ENCODE measurements around the gene CCNY. TPM values are rescaled to one million over a fixed set of nuclear protein-coding genes. Genes with fewer than 3 reads are reported as not detected.

CCNY gene
- total RNA-seq, 1 experiment from 2014 or later, result 49.7 TPM

DNA sequence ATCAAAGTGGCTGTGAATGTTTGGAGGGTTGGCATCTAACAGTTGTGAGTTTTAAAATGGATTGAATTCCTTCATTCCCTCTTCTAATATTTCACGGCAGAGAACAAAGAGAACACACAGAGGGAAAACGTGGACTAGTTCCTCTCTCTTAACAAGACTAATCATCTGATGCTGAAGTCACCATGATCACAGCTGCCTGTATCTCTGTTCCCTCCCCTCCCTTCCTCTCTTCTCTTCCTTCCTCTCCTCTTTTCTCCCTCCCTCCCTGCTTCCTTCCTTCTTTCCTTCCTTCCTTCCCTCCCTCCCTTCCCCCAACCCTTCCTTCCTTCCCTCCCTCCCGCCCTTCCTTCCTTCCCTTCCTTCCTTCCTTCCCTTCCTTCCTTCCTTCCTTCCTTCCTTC is 258.8 kb downstream of the CCNY start:
- no peaks in the 10 kb centered on the region for H3K36me3 ChIP-seq (replicated peaks; ENCODE audit: control insufficient read depth, insufficient read depth, low read length)
- no peak for DNase-seq
- no peak overlapping the region for H3K4me3 ChIP-seq (ENCODE audit: insufficient read depth, low read depth, low read length)
- H3K27me3 ChIP-seq (ENCODE audit: control insufficient read depth, insufficient read depth, low read length), result no peaks in the 10 kb centered on the region

DNA sequence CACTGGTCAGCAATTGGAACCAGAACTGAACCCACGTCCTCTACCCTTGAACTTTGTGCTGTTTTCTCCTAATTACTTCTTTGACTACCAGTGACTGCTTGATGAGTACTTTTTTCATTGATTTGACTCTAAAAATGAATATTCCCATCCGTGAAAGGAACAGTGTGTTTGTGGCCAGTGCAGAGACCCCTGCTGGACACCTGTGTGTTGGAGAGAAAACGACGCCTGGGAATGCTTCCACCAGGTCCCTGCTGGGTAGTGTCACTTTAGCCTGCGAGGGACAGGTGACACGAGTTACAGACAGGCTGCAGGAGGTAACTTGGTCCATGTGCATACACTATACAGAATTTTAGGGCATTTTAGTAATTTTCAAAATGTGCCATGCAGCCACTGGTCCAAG is 262.1 kb downstream of the CCNY start:
- H3K36me3 ChIP-seq (replicated peaks; ENCODE audit: control insufficient read depth, insufficient read depth, low read length), result no peaks in the 10 kb centered on the region
- H3K4me3 ChIP-seq (ENCODE audit: insufficient read depth, low read depth, low read length), result no peak overlapping the region
- no peak for DNase-seq
- no peaks in the 10 kb centered on the region for H3K27me3 ChIP-seq (ENCODE audit: control insufficient read depth, insufficient read depth, low read length)

DNA sequence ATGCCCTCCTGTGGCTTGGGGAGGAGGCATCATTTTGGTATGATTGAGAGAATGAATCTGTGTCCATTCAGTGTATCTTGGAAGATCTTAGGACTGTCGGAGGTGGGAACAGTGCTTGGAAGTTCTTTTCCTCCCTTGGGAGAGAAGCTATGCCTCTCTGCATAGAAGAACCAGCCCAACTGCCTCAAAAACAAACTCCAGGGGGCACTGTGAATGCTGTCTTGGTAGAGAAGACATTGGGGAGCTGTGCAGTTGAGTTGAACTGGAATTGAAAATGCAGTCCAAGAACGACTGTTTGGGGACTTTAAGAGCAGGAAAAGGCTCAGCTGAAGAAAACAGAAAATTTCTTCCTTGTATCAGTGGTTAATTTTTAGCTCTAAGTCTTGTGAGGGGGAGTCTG is 263.9 kb downstream of the CCNY start:
- DNase-seq, result no peak
- no peaks in the 10 kb centered on the region for H3K27me3 ChIP-seq (ENCODE audit: control insufficient read depth, insufficient read depth, low read length)
- no peaks in the 10 kb centered on the region for H3K36me3 ChIP-seq (replicated peaks; ENCODE audit: control insufficient read depth, insufficient read depth, low read length)
- no peak overlapping the region for H3K4me3 ChIP-seq (ENCODE audit: insufficient read depth, low read depth, low read length)

DNA sequence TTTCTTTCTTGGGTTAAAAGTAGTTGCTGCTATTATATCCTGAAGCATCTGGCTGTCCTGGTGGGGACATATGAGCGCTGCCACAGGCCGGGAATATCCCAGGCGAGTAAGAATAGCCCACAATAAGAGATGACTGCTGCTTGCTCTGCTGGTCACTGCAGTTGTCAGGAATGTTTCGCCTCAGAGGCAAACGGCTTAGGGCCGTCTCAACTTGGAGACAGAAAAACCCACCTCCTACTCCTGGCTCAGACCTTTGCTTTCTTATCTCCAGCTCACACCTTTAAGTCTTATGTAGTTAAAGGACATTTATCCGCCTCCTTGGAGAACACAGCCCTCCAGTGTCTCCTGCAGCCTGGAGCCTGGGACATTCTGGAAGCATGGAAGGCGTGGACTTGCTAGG is 268.9 kb downstream of the CCNY start, which contains the start of gene GJD4:
GJD4 (plus strand) TSS at position 151 of the 400 bp plus-strand sequence; CDS start at position 378, 227 bp downstream.
- Histone ChIP-seq H3K4me3 (ENCODE audit: insufficient read depth, low read depth, low read length) (no peak within 1 kb of the TSS), H3K36me3 (replicated peaks; ENCODE audit: control insufficient read depth, insufficient read depth, low read length) (no peaks in the 10 kb centered on the region), H3K27me3 (ENCODE audit: control insufficient read depth, insufficient read depth, low read length) (no peaks in the 10 kb centered on the region)
- DNase-seq, result no peak

DNA sequence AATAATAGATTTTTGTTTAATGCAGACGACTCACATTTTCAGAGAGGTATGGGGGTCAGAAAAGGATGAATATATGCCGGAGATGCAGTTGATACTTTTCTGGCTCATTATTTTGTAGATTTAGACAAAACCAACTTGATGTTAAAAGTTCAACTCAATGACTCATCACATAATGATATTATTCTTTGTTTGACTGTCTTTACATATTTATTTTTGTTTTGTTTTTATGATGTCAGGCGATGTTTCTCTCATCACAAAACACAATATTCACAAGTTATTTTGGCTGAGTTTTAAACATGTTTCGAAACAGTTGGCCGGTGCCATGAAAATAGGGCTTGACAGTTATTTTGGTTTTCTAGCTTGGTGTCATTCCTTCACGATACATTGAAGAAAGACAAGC is 270.1 kb downstream of the CCNY start:
- Histone ChIP-seq H3K4me3 (ENCODE audit: insufficient read depth, low read depth, low read length) (no peak overlapping the region), H3K27me3 (ENCODE audit: control insufficient read depth, insufficient read depth, low read length) (no peaks in the 10 kb centered on the region), H3K36me3 (replicated peaks; ENCODE audit: control insufficient read depth, insufficient read depth, low read length) (no peaks in the 10 kb centered on the region)
- no peak for DNase-seq

DNA sequence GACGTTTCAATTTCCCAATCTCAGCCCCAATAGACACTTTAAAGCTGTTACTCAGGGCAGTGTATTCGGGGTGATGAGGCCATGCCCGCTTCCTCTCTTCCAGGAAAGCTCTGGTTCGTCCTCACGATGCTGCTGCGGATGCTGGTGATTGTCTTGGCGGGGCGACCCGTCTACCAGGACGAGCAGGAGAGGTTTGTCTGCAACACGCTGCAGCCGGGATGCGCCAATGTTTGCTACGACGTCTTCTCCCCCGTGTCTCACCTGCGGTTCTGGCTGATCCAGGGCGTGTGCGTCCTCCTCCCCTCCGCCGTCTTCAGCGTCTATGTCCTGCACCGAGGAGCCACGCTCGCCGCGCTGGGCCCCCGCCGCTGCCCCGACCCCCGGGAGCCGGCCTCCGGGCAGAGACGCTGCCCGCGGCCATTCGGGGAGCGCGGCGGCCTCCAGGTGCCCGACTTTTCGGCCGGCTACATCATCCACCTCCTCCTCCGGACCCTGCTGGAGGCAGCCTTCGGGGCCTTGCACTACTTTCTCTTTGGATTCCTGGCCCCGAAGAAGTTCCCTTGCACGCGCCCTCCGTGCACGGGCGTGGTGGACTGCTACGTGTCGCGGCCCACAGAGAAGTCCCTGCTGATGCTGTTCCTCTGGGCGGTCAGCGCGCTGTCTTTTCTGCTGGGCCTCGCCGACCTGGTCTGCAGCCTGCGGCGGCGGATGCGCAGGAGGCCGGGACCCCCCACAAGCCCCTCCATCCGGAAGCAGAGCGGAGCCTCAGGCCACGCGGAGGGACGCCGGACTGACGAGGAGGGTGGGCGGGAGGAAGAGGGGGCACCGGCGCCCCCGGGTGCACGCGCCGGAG is 271.4 kb downstream of the CCNY start:
- no peaks in the 10 kb centered on the region for H3K27me3 ChIP-seq (ENCODE audit: control insufficient read depth, insufficient read depth, low read length)
- H3K36me3 ChIP-seq (replicated peaks; ENCODE audit: control insufficient read depth, insufficient read depth, low read length), result no peaks in the 10 kb centered on the region
- no peak overlapping the region for H3K4me3 ChIP-seq (ENCODE audit: insufficient read depth, low read depth, low read length)
- DNase-seq, result peak; percentile 41

DNA sequence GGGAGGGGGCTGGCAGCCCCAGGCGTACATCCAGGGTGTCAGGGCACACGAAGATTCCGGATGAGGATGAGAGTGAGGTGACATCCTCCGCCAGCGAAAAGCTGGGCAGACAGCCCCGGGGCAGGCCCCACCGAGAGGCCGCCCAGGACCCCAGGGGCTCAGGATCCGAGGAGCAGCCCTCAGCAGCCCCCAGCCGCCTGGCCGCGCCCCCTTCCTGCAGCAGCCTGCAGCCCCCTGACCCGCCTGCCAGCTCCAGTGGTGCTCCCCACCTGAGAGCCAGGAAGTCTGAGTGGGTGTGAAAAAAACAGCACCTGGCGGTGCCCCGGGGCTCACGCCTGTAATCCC is 272.0 kb downstream of the CCNY start:
- Histone ChIP-seq H3K4me3 (ENCODE audit: insufficient read depth, low read depth, low read length) (no peak overlapping the region), H3K27me3 (ENCODE audit: control insufficient read depth, insufficient read depth, low read length) (no peaks in the 10 kb centered on the region), H3K36me3 (replicated peaks; ENCODE audit: control insufficient read depth, insufficient read depth, low read length) (no peaks in the 10 kb centered on the region)
- peak; percentile 41 for DNase-seq

DNA sequence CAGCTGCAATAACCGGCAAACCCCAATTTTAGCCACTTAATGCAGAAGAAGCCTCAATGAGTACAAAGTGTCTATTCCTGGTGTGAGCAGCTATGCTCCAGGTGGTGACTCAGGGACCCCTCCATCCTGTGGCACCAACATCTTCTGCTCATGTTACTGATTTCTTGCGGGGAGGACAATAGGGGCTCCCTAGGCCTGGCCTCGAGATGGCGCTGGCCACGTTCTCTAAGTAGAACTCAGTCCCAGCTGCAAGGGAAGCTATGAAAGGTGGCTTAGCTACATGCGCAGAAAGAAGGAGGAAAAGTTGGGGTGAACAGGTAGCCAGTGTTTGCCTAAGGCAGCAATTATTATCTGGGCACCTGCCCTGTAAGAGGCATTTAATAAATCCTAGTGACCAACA is 275.4 kb downstream of the CCNY start:
- Histone ChIP-seq H3K27me3 (ENCODE audit: control insufficient read depth, insufficient read depth, low read length) (no peaks in the 10 kb centered on the region), H3K36me3 (replicated peaks; ENCODE audit: control insufficient read depth, insufficient read depth, low read length) (no peaks in the 10 kb centered on the region), H3K4me3 (ENCODE audit: insufficient read depth, low read depth, low read length) (no peak overlapping the region)
- DNase-seq, result peak; percentile 45

DNA sequence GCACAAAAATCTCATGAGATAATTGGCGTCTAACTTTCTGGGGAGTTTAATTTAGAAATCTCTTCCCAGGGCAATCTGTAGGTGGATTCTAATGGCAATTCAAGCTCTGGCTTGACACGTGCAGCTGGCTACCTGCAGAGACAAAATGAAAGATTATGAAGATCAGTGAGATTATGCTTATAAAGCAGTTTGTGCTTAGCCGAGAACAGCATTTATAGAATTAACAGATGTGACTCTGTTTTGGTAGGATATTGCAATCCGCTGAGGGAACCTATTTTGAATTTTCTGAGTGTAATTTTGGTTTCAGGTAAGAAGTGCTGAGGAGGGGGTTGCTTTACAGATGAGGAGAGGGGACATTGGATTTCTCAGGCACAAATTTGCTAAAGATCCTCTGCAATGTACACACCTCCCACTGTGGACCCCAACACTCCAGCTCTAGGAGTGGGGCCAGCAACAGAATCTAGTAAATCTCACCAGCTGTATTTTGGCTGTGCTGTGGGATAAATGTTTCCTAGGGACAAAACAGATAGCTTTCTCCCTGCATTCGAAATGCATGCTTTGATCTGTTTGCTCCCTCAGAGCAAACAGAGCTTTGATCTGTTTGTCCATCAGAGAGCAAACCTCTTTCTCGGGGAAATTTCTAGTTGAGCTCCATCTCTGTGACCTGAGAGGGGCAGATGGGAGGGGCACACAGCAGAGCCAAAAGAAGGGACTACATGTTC is 276.2 kb downstream of the CCNY start:
- no peak for DNase-seq
- H3K27me3 ChIP-seq (ENCODE audit: control insufficient read depth, insufficient read depth, low read length), result no peaks in the 10 kb centered on the region
- no peak overlapping the region for H3K4me3 ChIP-seq (ENCODE audit: insufficient read depth, low read depth, low read length)
- H3K36me3 ChIP-seq (replicated peaks; ENCODE audit: control insufficient read depth, insufficient read depth, low read length), result no peaks in the 10 kb centered on the region

DNA sequence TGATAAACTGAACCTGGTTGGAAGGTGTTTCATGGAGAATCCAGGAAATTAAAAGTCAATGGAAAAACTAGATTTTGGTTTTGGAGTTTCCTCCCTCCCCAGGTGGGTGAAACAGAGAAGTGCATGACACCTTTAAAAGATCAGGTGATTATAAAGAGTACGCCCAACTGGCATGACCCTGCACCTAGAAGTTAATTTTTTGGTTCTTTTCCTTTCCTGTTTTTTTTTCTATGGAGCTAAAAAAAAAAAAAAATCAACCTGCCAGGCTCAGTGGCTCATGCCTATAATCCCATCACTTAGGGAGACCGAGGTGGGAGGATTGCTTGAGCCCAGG is 276.8 kb downstream of the CCNY start:
- Histone ChIP-seq H3K4me3 (ENCODE audit: insufficient read depth, low read depth, low read length) (no peak overlapping the region), H3K27me3 (ENCODE audit: control insufficient read depth, insufficient read depth, low read length) (no peaks in the 10 kb centered on the region), H3K36me3 (replicated peaks; ENCODE audit: control insufficient read depth, insufficient read depth, low read length) (no peaks in the 10 kb centered on the region)
- no peak for DNase-seq

DNA sequence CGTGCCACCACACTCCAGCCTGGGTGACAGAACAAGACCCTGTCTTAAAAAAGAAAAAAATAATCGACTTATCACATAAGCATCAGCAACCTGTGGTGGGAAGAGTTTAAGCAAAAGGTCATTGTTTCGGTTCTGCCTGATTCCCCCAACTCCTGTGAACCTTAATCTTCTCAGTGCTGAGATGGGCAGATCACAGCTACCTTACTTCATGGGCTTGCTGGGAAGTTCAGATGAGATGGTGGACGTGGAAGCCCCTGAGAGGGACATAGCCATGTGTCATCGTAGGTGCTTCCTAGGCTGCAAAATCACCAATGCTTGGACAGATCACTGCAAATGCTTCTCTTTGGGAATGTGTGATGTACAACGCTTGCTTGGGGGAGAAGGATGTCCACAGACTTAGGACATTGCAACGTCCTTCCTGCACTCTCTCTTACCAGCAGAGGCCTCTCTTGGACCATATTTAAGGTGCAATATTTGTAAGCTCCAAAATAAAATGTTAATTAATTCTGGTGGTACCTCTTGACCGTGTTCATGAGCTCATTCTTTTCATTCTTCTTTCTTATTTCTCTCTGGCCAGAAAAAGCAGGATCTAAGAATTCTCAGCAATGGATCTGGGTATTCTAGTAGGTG is 277.4 kb downstream of the CCNY start:
- Histone ChIP-seq H3K27me3 (ENCODE audit: control insufficient read depth, insufficient read depth, low read length) (no peaks in the 10 kb centered on the region), H3K4me3 (ENCODE audit: insufficient read depth, low read depth, low read length) (no peak overlapping the region), H3K36me3 (replicated peaks; ENCODE audit: control insufficient read depth, insufficient read depth, low read length) (no peaks in the 10 kb centered on the region)
- no peak for DNase-seq

DNA sequence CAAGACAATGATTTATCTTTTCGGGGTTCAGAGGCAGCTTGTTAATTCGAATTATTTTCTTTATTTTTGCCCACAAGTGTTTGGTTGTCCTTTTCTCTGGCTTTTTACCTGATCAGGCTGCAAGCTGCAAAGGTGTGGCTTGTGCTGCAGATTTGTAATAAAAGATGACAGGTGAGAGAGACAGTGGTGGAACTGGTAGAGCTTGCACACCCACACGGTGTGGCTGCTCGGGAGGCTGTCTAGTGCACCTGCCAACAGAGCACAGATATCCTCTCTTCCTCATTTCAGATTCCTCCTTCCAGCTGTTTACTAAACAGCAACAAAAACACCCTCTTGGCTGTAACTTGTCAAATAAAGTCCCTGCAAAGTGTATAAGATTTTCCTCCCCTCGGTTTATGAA is 278.0 kb downstream of the CCNY start:
- H3K36me3 ChIP-seq (replicated peaks; ENCODE audit: control insufficient read depth, insufficient read depth, low read length), result no peaks in the 10 kb centered on the region
- no peak for DNase-seq
- H3K4me3 ChIP-seq (ENCODE audit: insufficient read depth, low read depth, low read length), result no peak overlapping the region
- no peaks in the 10 kb centered on the region for H3K27me3 ChIP-seq (ENCODE audit: control insufficient read depth, insufficient read depth, low read length)

Data from H7 (cell line).